Putamen (tissue), 1 donor: ENCODE results near the gene AGR3.

ENCODE experiments used
- DNase-seq: peaks from one replicate; pipeline ENCODE4 v3.0.0-alpha.2; 2016; ENCODE audit warnings: low spot score

Gene AGR3

GRCh38 chr7:16836481-16836880, 45.3 kb downstream of the AGR3 start:
- DNase-seq = no peak

- no peak for DNase-seq
These were observed 48.4 kb downstream of the AGR3 start for GRCh38 chr7:16833373-16833772.

- no peak for DNase-seq
These were observed 55.7 kb downstream of the AGR3 start for GRCh38 chr7:16826060-16826459.

GRCh38 chr7:16822029-16822428, 59.8 kb downstream of the AGR3 start:
- DNase-seq = no peak

- DNase-seq = no peak
These were observed 63.1 kb downstream of the AGR3 start for GRCh38 chr7:16818732-16819131.

- DNase-seq = no peak
These were observed 64.2 kb downstream of the AGR3 start for GRCh38 chr7:16817536-16817935.

GRCh38 chr7:16816824-16817223, 65.0 kb downstream of the AGR3 start:
- DNase-seq = peak; percentile 8

GRCh38 chr7:16815001-16815400, 66.8 kb downstream of the AGR3 start:
- no peak for DNase-seq

GRCh38 chr7:16813232-16813616, 68.6 kb downstream of the AGR3 start:
- DNase-seq = no peak

- no peak for DNase-seq
These were observed 69.1 kb downstream of the AGR3 start for GRCh38 chr7:16812542-16813231.

GRCh38 chr7:16811551-16811950, 70.2 kb downstream of the AGR3 start:
- no peak for DNase-seq

GRCh38 chr7:16810573-16810972, 71.2 kb downstream of the AGR3 start:
- DNase-seq = no peak

- DNase-seq = no peak
These were observed 71.7 kb downstream of the AGR3 start for GRCh38 chr7:16810112-16810511.
